Activated CD4-positive, alpha-beta T cell treated with anti-CD3 and anti-CD28 coated beads for 24 hours (primary cell): ENCODE data around the gene LHPP.
"Not testable (repeated sequence)": the region's sequence is repeated elsewhere in the genome, so short reads cannot be mapped to it uniquely, and the experiment has no call there.

Source experiments
- DNase-seq, 2 donors: peaks; one replicate each; pipeline ENCODE4 v3.0.0-alpha.2; 2020; ENCODE audit warnings: low read depth in 2 of 2

The LHPP gene

GRCh38 chr10:124573726-124574455 lies 112.3 kb downstream of the LHPP start:
- DNase-seq: no peak

GRCh38 chr10:124574456-124575070 lies 112.9 kb downstream of the LHPP start:
- no peak for DNase-seq

- DNase-seq: no peak
These were observed 113.7 kb downstream of the LHPP start for GRCh38 chr10:124575107-124576035.

GRCh38 chr10:124576526-124577420 lies 115.2 kb downstream of the LHPP start:
- DNase-seq: no peak

- no peak for DNase-seq
These were observed 116.0 kb downstream of the LHPP start for GRCh38 chr10:124577651-124578050.

- DNase-seq: no peak
These were observed 116.8 kb downstream of the LHPP start for GRCh38 chr10:124578231-124579010.

- no peak for DNase-seq
These were observed 117.4 kb downstream of the LHPP start for GRCh38 chr10:124579011-124579399.

GRCh38 chr10:124586142-124586541 lies 124.5 kb downstream of the LHPP start:
- DNase-seq: no peak

- DNase-seq: no peak
These were observed 126.2 kb downstream of the LHPP start for GRCh38 chr10:124587811-124588211.

- not testable (repeated sequence) for DNase-seq
These were observed 126.7 kb downstream of the LHPP start for GRCh38 chr10:124588341-124588735.

GRCh38 chr10:124588736-124589490 lies 127.3 kb downstream of the LHPP start:
- no peak for DNase-seq

GRCh38 chr10:124589491-124590041 lies 127.9 kb downstream of the LHPP start:
- no peak for DNase-seq

- DNase-seq: no peak
These were observed 128.8 kb downstream of the LHPP start for GRCh38 chr10:124590216-124591122.

- DNase-seq: no peak
These were observed 129.5 kb downstream of the LHPP start for GRCh38 chr10:124591123-124591495.

- no peak for DNase-seq
These were observed 130.5 kb downstream of the LHPP start for GRCh38 chr10:124592101-124592500.

- no peak for DNase-seq
These were observed 131.3 kb downstream of the LHPP start for GRCh38 chr10:124592736-124593430.

- no peak for DNase-seq
These were observed 131.9 kb downstream of the LHPP start for GRCh38 chr10:124593431-124593985.

GRCh38 chr10:124594240-124594639 lies 132.6 kb downstream of the LHPP start:
- no peak for DNase-seq
